GM19397 (cell line): ENCODE results near the gene NDOR1.
A peak's percentile ranks its signal among the peaks of the same experiment; 100 is the strongest.
"Not testable (repeated sequence)": the region's sequence is repeated elsewhere in the genome, so short reads cannot be mapped to it uniquely, and the experiment has no call there.

ENCODE experiments used
- ATAC-seq: cut with Tn5 transposase; IDR thresholded peaks from one replicate; pipeline ENCODE4 v1.9.1; 2021; ENCODE audit warnings: mild to moderate bottlenecking, moderate library complexity; ENCODE audit not compliant: unreplicated experiment

The NDOR1 gene

DNA sequence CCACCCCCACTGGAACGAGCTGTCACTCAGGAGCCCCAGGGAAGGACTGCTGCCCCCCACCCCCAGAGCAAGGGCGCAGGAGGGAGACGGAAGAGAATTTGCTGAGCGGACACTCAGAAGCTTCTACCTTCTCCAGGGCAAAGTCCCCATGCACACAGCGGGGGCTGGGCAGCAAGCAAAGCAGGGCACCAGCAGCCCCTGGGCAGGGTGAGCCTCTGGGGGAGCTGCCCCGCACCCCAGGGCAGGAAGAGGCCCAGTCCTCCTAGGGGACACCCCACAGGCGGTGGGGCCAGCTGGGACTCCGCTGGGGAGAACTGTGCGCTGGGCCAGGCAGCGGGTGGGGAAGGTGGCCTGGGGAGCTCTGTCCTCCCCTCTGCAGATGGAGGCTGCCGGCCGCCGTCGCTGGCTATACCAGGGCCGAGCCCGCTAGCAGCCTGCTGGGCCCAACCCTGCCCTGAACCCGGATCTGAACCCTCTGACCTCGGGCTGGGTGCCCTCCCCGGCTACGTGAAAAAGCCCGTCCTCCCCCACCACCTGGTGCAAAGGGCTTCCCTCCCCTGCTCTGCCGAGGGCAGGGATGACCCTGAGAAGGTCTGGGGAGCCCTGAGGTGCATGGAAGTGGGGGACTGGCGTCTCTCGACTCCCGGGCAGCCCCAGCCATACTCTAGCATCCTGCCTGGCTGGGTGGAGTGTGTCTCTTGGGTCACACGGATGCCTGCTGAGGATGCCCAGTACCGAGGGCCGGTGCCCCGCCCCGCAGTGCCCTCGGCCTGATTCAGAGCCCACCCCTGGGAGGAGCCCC, 24.6 kb downstream of the NDOR1 start:
- no peak for ATAC-seq

GRCh38 chr9:137230705-137231371, 25.3 kb downstream of the NDOR1 start, which contains the start of gene SLC34A3:
TSS of gene SLC34A3 (plus strand) at chr9:137230901. CDS start at chr9:137231703, 802 bp downstream.
- no peak for ATAC-seq

DNA sequence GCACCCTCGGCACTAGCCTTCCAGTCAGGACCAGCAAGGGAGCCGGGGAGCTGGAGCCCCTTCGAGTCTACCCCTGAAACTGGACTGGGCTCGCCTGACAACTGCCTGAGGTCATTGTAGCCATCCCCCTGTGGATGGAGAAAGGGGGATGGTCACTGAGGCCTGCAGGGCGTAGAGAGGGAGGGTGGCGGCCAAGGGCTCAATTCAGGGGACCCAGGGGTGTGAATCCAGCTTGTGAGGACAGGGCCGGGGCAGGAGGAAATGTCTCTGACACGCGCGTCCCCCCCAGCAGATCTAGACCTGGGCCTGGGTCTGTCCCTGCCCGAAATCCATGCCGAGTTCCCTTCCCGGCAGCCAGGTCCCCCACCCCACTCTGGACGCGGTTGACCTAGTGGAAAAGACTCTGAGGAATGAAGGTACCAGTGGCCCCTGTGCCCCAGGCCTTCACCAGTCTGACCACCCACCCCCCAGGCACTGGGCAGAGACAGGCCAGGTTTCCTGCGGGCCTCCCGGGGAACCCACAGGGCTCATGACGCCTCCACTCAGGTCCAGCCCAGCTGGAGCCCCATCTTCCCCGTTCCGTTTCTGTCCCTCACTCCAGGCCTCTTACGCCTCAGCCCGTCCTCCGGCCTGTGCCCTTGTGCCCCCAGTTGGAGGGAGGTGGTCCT, 26.0 kb downstream of the NDOR1 start:
- no peak for ATAC-seq

DNA sequence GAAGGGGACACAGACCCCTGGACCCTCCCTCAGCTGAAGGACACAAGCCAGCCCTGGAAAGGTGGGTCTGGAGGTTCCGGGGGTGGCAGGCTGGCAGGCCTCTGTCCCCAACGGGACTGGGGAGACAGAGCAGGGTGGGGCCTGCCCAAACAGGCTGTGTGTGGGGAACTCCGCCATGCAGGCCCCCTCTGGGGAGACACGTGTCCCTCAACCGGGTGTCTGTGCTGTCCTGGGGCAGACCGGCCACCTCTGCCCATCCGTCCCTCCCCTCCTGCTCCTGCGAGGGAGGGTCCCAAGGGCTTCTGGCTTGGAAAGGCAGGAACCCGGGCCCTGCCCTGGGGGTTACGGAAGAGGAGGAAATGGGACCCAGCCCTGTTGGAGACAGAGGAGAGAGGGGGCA, 26.6 kb downstream of the NDOR1 start:
- no peak for ATAC-seq

DNA sequence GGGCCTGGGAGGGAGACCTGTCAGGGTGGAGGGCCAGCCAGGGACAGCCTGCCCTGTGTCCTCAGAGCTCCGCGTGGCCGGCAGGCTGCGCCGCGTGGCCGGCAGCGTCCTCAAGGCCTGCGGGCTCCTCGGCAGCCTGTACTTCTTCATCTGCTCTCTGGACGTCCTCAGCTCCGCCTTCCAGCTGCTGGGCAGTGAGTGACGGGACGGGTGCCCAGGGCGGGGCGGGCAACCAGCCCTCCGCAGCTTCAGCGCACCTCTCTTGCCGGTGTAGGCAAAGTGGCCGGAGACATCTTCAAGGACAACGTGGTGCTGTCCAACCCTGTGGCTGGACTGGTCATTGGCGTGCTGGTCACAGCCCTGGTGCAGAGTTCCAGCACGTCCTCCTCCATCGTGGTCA, 27.0 kb downstream of the NDOR1 start:
- no peak for ATAC-seq

DNA sequence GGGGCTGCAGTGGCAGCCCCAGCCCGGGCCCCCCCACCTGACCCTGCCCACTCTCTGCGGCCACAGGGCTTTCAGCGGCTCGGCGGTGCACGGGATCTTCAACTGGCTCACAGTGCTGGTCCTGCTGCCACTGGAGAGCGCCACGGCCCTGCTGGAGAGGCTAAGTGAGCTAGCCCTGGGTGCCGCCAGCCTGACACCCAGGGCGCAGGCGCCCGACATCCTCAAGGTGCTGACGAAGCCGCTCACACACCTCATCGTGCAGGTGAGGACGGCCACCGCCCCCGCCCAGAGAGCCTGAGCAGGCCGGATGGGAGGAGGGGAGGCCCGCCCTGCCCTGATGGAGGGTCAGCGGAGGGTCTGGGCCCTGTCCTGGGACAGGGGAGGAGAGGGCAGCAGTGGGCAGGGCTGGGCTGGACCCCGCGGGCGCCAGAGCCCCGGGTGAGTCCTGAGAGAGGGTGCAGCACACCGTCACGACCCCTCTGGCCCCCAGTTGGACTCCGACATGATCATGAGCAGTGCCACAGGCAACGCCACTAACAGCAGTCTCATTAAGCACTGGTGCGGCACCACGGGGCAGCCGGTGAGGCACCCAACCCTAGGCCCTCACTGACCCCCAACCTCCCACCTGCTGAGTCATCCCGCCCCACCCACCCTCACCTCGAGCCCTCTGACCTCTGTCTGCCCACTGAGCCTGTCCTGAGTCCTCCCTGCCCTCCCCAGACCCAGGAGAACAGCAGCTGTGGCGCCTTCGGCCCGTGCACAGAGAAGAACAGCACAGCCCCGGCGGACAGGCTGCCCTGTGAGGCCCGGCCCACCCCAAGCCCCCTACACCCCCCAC, 27.9 kb downstream of the NDOR1 start:
- ATAC-seq: no peak

DNA sequence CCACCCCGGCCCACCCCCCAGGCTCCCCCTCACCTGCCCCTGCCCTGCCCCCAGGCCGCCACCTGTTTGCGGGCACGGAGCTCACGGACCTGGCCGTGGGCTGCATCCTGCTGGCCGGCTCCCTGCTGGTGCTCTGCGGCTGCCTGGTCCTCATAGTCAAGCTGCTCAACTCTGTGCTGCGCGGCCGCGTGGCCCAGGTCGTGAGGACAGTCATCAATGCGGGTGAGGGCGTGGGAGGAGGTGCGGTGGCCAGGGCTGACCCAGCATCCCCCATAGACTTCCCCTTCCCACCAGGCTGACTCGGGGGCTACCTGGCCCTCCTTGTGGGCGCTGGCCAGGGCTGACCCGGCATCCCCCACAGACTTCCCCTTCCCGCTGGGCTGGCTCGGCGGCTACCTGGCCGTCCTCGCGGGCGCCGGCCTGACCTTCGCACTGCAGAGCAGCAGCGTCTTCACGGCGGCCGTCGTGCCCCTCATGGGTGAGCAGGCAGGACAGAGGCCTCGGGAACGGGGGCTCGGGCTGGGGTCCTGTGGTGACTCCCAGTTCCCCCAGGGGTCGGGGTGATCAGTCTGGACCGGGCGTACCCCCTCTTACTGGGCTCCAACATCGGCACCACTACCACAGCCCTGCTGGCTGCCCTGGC, 28.7 kb downstream of the NDOR1 start:
- ATAC-seq: no peak

- no peak for ATAC-seq
Measured at GRCh38 chr9:137234758-137235423, 29.4 kb downstream of the NDOR1 start.

DNA sequence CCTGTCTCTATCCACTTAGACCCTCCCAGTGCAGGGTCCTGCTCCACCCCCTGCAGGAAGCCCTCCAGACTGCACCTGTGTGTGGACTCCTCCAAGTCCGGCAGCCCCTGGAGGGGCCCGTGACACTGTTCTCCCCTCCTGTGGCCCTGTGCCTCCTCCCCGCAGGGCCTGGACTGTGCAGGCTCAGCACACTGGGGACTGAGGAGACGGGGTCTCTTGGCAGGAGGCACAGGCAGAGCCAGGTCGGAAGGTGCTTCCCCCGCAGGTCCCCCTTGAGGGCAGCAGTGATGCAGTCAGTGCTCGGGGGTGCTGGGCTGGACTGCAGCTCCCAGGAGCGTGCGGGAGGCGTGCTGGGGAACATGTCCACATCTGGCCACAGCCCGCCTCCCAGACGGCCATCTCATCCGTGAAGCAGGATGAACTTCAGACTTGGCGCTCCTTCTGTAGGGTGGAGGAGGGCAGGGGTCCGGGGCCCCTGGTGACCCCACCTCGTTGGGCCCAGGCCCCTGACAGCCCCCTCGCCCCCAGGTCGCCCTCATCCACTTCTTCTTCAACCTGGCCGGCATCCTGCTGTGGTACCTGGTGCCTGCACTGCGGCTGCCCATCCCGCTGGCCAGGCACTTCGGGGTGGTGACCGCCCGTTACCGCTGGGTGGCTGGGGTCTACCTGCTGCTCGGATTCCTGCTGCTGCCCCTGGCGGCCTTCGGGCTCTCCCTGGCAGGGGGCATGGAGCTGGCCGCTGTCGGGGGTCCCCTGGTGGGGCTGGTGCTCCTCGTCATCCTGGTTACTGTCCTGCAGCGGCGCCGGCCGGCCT, 30.1 kb downstream of the NDOR1 start:
- no peak for ATAC-seq

- no peak for ATAC-seq
Measured at GRCh38 chr9:137236238-137236935, 30.9 kb downstream of the NDOR1 start.

DNA sequence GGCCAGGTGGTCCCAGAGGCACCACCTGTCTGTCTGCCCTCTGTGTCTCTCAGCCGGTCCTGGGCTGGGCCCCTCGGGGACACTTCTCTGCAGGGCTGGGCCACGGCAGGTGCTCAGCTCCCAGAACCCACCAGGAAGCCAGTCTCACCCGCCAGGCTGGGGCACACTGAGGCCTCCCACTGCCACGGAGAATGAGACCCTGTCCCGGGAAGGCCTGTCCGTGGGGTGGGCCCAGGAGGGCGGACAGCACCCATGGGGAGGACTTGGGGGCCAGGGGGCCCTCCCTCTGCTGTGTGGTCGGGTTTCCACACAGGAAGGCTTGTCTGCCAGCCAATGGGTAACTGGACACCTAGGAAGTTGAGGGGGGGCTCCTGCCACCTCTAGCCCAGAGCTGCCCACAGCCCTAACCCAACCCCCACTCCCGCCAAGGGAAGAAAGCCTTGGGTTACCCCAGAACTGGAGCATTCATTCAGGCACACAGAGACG, 31.5 kb downstream of the NDOR1 start:
- no peak for ATAC-seq

DNA sequence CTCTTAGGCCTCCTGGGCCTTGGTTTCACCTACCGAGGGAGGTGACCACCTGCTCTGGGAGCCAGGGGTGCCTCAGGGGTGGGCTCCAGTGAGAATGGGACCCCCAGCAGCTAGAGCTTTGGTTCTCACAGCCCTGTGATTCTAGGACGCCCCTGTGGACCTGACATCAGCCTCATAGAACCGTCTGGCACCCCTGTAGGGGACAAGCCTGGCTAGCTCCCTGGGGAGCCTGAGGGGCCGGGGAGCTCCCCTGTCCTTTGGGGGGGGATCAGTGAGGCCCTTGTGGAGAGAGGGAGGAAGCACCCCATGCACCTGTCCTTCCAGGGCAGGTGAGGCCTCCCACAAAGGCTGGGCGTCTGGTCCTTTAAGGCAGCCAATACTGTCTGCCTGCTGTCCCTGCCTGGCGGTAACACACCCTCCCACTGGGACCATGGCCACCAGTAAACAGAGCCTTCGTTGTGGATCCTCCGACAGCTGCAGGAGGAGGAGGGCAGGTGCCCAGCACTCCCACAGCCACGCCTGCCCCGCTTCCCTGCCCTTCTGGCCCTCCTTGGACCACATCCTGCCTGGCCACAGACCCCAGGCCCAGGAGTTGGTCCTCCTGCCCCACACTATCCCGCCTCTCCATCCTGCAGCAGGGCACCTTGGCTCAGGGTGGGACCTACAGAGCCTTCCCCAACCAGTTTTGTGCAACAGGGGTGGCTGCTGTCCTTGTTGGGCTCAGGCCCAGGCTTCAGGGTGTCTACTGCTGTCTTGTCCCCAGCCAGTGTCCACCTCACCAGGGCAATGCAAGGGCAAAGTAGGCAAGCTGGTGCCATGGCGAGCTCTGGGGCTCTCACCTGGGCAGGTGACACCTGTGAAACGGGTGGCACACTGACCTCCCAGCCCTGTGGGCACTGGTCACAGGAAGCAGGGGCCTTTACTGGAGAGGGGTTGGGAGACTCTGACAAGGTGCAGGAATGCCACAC, 32.5 kb downstream of the NDOR1 start:
- no peak for ATAC-seq

- ATAC-seq: not testable (repeated sequence)
Measured at GRCh38 chr9:137239541-137240200, 34.2 kb downstream of the NDOR1 start.

- peak; percentile 23 for ATAC-seq
Measured at GRCh38 chr9:137240318-137240840, 34.9 kb downstream of the NDOR1 start.

GRCh38 chr9:137240841-137241489, 35.5 kb downstream of the NDOR1 start, which contains the start of gene TUBB4B:
TSS of gene TUBB4B (plus strand) at chr9:137241287. CDS start at chr9:137241361, 74 bp downstream.
- ATAC-seq: peak; percentile 67
